ENCODE results near the gene MYOCOS. TPM values are rescaled to one million over a fixed set of nuclear protein-coding genes. Genes with fewer than 3 reads are reported as not detected.

Gene MYOCOS
- total RNA-seq, 1 experiment from 2014 or later: not detected

DNA sequence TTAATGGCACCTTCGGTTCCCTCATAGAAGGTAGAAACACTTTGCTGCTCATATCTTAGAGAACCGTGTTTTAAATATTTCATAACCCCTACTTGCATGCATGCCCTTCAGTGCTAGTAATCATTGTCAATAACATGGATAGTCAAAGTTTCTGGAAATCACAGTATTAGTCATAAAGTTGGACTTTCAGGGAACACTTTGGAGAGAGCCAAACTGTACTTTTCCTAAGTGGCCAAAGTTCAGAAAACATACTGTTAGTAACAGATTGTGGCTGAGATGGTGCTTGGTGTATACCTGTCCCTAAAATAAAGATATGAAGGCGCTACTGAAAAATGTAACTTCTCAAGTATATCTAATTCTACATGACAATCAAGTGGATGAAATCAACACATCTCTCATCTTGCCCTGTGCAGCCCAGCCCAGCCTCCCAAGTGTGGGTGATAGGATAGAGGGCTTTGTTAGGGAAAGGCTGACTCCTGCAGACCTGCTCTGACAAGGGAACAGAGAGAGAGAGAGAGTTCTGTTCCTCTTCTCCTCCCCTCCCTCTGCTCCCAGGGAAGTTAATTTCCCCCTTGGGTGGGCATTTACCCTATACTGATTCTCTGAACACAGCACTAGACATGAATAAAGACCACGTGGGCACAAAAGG, 16.0 kb downstream of the MYOCOS start:
- TF ChIP-seq, protein P1, sequence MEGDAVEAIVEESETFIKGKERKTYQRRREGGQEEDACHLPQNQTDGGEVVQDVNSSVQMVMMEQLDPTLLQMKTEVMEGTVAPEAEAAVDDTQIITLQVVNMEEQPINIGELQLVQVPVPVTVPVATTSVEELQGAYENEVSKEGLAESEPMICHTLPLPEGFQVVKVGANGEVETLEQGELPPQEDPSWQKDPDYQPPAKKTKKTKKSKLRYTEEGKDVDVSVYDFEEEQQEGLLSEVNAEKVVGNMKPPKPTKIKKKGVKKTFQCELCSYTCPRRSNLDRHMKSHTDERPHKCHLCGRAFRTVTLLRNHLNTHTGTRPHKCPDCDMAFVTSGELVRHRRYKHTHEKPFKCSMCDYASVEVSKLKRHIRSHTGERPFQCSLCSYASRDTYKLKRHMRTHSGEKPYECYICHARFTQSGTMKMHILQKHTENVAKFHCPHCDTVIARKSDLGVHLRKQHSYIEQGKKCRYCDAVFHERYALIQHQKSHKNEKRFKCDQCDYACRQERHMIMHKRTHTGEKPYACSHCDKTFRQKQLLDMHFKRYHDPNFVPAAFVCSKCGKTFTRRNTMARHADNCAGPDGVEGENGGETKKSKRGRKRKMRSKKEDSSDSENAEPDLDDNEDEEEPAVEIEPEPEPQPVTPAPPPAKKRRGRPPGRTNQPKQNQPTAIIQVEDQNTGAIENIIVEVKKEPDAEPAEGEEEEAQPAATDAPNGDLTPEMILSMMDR (conservative IDR thresholded peaks at IDR 0.05): no peak
- TF ChIP-seq EZH2 (IDR thresholded peaks at IDR 0.05; ENCODE audit: low read depth): no peak
- Histone ChIP-seq H3K27ac (no peak overlapping the region), H3K9me3 (ENCODE audit: insufficient read depth, low read depth) (no peaks in the 10 kb centered on the region), H3K27me3 (ENCODE audit: insufficient read depth, low read depth) (peaks cover 17% of the 10 kb centered on the region), H4K20me1 (ENCODE audit: insufficient read depth) (no peaks in the 10 kb centered on the region), H3F3A (ENCODE audit: insufficient read depth, low read depth) (no peaks in the 10 kb centered on the region), H3K4me3 (no peak overlapping the region), H3K36me3 (ENCODE audit: low read depth) (no peaks in the 10 kb centered on the region), H3K9me2 (ENCODE audit: insufficient read depth) (no peaks in the 10 kb centered on the region), H2AFZ (no peak overlapping the region), H3K4me2 (no peak overlapping the region), H3K4me1 (replicated peaks; ENCODE audit: insufficient read depth) (no peaks in the 10 kb centered on the region), H3K79me2 (ENCODE audit: low read depth) (no peaks in the 10 kb centered on the region)
- ChIA-PET CTCF (no interaction called here), POLR2A (ENCODE audit: unreplicated experiment) (no interaction called here)
- intact Hi-C loops (cut with micrococcal nuclease; ENCODE audit: unreplicated experiment): no loop called here
- no peak for DNase-seq
- BruUV-seq (replicated peaks): no TSS peak

DNA sequence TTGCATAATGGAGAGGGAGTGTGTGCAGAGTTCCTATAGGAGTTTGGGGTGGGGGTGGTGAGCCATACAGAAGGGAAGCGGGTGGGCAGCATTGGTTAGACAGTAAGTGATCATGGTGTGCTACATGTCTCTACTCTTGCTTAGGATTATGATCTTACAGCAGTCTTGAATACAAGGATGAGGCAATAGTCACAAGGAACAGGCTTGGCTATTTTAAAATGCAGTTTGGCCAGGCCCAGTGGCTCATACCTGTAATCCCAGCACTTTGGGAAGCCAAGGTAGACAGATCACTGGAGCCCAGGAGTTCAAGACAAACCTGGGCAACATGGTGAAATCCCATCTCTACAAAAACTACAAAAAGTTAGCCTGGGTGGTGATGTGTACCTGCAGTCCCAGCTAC, 18.2 kb downstream of the MYOCOS start:
- no peaks in the 10 kb centered on the region for H3K9me3 ChIP-seq (ENCODE audit: insufficient read depth, low read depth)
- H3K4me2 ChIP-seq: no peak overlapping the region
- no peak overlapping the region for H3K27ac ChIP-seq
- CTCF ChIA-PET: no interaction called here
- H3K79me2 ChIP-seq (ENCODE audit: low read depth): no peaks in the 10 kb centered on the region
- no peak overlapping the region for H2AFZ ChIP-seq
- BruUV-seq (replicated peaks): no TSS peak
- no peaks in the 10 kb centered on the region for H4K20me1 ChIP-seq (ENCODE audit: insufficient read depth)
- H3K36me3 ChIP-seq (ENCODE audit: low read depth): no peaks in the 10 kb centered on the region
- H3K9me2 ChIP-seq (ENCODE audit: insufficient read depth): no peaks in the 10 kb centered on the region
- H3K27me3 ChIP-seq (ENCODE audit: insufficient read depth, low read depth): peaks cover 7% of the 10 kb centered on the region
- no peaks in the 10 kb centered on the region for H3K4me1 ChIP-seq (replicated peaks; ENCODE audit: insufficient read depth)
- H3K4me3 ChIP-seq: no peak overlapping the region
- TF ChIP-seq, protein P1 (conservative IDR thresholded peaks at IDR 0.05): no peak
- no peak for TF ChIP-seq EZH2 (IDR thresholded peaks at IDR 0.05; ENCODE audit: low read depth)
- DNase-seq: no peak
- intact Hi-C loops (cut with micrococcal nuclease; ENCODE audit: unreplicated experiment): loop anchor here (10.0 kb wide), 1 partner anchor 775 kb away; no protein-coding TSS in a partner anchor
- no peaks in the 10 kb centered on the region for H3F3A ChIP-seq (ENCODE audit: insufficient read depth, low read depth)
- POLR2A ChIA-PET (ENCODE audit: unreplicated experiment): no interaction called here

DNA sequence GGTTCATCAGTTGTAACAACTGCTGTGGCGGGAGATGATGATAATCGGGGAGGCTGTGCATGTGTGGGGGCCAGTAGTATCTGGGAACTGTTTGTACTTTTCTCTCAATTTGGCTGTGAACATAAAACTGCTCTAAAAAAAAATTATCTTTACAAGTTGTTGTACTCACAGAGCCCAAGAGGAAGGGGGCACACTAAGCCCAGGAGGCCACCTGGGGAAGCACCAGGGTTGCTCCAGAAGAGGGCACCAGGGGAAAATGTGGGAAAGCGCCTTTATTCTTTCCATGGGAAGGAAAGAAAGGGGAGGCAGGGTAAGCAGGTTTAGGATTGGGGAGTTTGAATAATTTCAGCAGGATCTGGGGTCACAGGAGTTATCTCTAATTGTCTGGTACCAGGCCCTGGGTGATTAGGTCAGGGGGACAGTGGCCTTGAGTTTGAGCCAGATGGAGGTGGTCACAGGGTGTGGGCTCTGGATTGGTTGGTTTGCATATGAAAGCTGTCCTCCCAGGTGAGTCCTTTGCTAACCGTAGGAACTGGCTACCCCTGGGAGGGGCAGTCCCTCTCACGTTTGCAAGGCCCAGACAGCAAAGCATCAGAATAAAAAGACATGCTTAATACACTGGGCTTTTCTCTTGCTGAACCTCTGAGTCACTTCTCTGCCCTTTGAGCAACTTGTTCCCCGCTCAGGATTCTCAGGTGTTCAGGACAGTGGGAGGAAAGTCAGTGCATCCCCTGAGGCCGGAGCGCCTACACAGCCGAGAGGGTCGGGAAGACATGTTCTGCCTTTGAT, 19.2 kb downstream of the MYOCOS start:
- Histone ChIP-seq H3K9me3 (ENCODE audit: insufficient read depth, low read depth) (no peaks in the 10 kb centered on the region), H3K79me2 (ENCODE audit: low read depth) (no peaks in the 10 kb centered on the region), H3K4me2 (no peak overlapping the region), H3F3A (ENCODE audit: insufficient read depth, low read depth) (no peaks in the 10 kb centered on the region), H3K27me3 (ENCODE audit: insufficient read depth, low read depth) (no peaks in the 10 kb centered on the region), H3K27ac (no peak overlapping the region), H4K20me1 (ENCODE audit: insufficient read depth) (no peaks in the 10 kb centered on the region), H3K4me1 (replicated peaks; ENCODE audit: insufficient read depth) (no peaks in the 10 kb centered on the region), H3K9me2 (ENCODE audit: insufficient read depth) (no peaks in the 10 kb centered on the region), H3K36me3 (ENCODE audit: low read depth) (no peaks in the 10 kb centered on the region), H3K4me3 (no peak overlapping the region), H2AFZ (no peak overlapping the region)
- no TSS peak for BruUV-seq (replicated peaks)
- POLR2A ChIA-PET (ENCODE audit: unreplicated experiment): no interaction called here
- TF ChIP-seq EZH2 (IDR thresholded peaks at IDR 0.05; ENCODE audit: low read depth): no peak
- TF ChIP-seq, protein P1 (conservative IDR thresholded peaks at IDR 0.05): no peak
- CTCF ChIA-PET: no interaction called here
- no peak for DNase-seq
- intact Hi-C loops (cut with micrococcal nuclease; ENCODE audit: unreplicated experiment): loop anchor here (10.0 kb wide), 1 partner anchor 774 kb away; no protein-coding TSS in a partner anchor

All from PC-9 (cell line).